ENCODE results near the gene CELA2A.

Gene CELA2A

DNA sequence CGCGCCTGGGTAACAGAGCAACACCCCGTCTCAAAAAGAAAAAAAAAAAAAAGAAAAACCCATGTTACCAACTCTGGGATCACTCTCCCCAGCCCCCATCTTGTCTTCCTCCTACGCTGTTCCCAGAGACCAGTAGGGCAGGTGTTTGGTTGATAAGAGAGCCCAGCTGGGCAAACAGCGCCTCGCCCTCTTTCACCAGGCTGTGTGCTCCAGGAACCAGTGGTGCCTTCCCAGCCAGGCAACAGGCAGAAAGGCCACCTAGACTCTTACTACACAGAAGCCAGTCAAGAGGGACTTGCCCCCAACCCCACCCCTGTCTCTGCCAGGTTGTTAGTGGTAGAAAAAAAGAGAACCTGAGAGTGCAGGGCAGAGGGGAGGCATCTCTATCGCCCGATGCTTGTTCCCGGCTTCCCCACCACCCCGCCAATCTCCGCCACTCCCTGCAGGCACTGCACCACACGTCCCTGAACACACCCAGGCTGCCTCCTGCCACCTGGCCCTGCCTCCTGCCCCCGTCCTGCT lies 32.3 kb upstream of the CELA2A start:
- H3K36me3 ChIP-seq (ENCODE audit: insufficient read depth) = no peaks in the 10 kb centered on the region
- no peak overlapping the region for H3K27ac ChIP-seq
- no peak overlapping the region for H3K4me2 ChIP-seq
- no peak overlapping the region for H2AFZ ChIP-seq (ENCODE audit: low read depth)
- H3K27me3 ChIP-seq (ENCODE audit: insufficient read depth, low read depth) = no peaks in the 10 kb centered on the region
- TF ChIP-seq, protein P1, sequence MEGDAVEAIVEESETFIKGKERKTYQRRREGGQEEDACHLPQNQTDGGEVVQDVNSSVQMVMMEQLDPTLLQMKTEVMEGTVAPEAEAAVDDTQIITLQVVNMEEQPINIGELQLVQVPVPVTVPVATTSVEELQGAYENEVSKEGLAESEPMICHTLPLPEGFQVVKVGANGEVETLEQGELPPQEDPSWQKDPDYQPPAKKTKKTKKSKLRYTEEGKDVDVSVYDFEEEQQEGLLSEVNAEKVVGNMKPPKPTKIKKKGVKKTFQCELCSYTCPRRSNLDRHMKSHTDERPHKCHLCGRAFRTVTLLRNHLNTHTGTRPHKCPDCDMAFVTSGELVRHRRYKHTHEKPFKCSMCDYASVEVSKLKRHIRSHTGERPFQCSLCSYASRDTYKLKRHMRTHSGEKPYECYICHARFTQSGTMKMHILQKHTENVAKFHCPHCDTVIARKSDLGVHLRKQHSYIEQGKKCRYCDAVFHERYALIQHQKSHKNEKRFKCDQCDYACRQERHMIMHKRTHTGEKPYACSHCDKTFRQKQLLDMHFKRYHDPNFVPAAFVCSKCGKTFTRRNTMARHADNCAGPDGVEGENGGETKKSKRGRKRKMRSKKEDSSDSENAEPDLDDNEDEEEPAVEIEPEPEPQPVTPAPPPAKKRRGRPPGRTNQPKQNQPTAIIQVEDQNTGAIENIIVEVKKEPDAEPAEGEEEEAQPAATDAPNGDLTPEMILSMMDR (conservative IDR thresholded peaks at IDR 0.05; ENCODE audit: low read depth, low read length) = no peak
- H3K4me1 ChIP-seq (ENCODE audit: low read depth, poor library complexity, severe bottlenecking) = no peaks in the 10 kb centered on the region
- no peaks in the 10 kb centered on the region for H3K79me2 ChIP-seq (ENCODE audit: insufficient read depth, low read depth)
- H4K20me1 ChIP-seq (ENCODE audit: insufficient read depth) = no peaks in the 10 kb centered on the region
- no peak overlapping the region for H3K4me3 ChIP-seq (IDR thresholded peaks at IDR 0.05; ENCODE audit: insufficient read depth, low read depth, low read length)
- H3K9ac ChIP-seq = no peak overlapping the region

- H4K20me1 ChIP-seq (ENCODE audit: insufficient read depth) = no peaks in the 10 kb centered on the region
- no peak overlapping the region for H3K27ac ChIP-seq
- H3K79me2 ChIP-seq (ENCODE audit: insufficient read depth, low read depth) = no peaks in the 10 kb centered on the region
- no peaks in the 10 kb centered on the region for H3K36me3 ChIP-seq (ENCODE audit: insufficient read depth)
- no peaks in the 10 kb centered on the region for H3K27me3 ChIP-seq (ENCODE audit: insufficient read depth, low read depth)
- H2AFZ ChIP-seq (ENCODE audit: low read depth) = no peak overlapping the region
- H3K4me2 ChIP-seq = no peak overlapping the region
- H3K4me3 ChIP-seq (IDR thresholded peaks at IDR 0.05; ENCODE audit: insufficient read depth, low read depth, low read length) = no peak overlapping the region
- TF ChIP-seq, protein P1 (conservative IDR thresholded peaks at IDR 0.05; ENCODE audit: low read depth, low read length) = no peak
- no peaks in the 10 kb centered on the region for H3K4me1 ChIP-seq (ENCODE audit: low read depth, poor library complexity, severe bottlenecking)
- no peak overlapping the region for H3K9ac ChIP-seq
These were observed 31.6 kb upstream of the CELA2A start for GRCh38 chr1:15424981-15425380.

- Histone ChIP-seq H3K9ac (no peak overlapping the region), H2AFZ (ENCODE audit: low read depth) (no peak overlapping the region), H3K36me3 (ENCODE audit: insufficient read depth) (no peaks in the 10 kb centered on the region), H3K4me3 (IDR thresholded peaks at IDR 0.05; ENCODE audit: insufficient read depth, low read depth, low read length) (no peak overlapping the region), H3K4me2 (no peak overlapping the region), H4K20me1 (ENCODE audit: insufficient read depth) (no peaks in the 10 kb centered on the region), H3K27ac (no peak overlapping the region), H3K4me1 (ENCODE audit: low read depth, poor library complexity, severe bottlenecking) (no peaks in the 10 kb centered on the region), H3K79me2 (ENCODE audit: insufficient read depth, low read depth) (no peaks in the 10 kb centered on the region), H3K27me3 (ENCODE audit: insufficient read depth, low read depth) (no peaks in the 10 kb centered on the region)
- TF ChIP-seq, protein P1 (conservative IDR thresholded peaks at IDR 0.05; ENCODE audit: low read depth, low read length) = no peak
These were observed 31.0 kb upstream of the CELA2A start for GRCh38 chr1:15425521-15425920.

DNA sequence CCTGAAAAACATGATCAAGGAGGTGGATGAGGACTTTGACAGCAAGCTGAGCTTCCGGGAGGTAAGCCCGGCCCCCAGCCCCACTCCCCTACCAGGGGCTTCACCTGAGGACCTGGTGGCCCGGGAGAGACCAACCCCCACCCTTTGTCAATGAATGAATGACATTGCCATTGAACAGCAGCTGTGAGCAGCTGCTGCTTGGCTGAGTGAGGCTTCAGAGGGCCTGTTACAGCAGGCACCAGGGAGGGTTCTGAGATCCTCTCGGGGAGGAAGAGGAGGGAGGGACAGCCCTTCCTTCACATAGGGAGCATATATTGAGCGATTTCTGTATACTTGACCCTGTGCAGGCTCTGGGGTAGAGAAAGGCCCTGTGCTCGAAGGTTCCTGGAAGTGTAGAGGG lies 30.6 kb upstream of the CELA2A start:
- no peaks in the 10 kb centered on the region for H3K36me3 ChIP-seq (ENCODE audit: insufficient read depth)
- no peaks in the 10 kb centered on the region for H3K27me3 ChIP-seq (ENCODE audit: insufficient read depth, low read depth)
- H3K27ac ChIP-seq = no peak overlapping the region
- no peaks in the 10 kb centered on the region for H3K79me2 ChIP-seq (ENCODE audit: insufficient read depth, low read depth)
- H3K9ac ChIP-seq = no peak overlapping the region
- TF ChIP-seq, protein P1 (conservative IDR thresholded peaks at IDR 0.05; ENCODE audit: low read depth, low read length) = no peak
- no peaks in the 10 kb centered on the region for H4K20me1 ChIP-seq (ENCODE audit: insufficient read depth)
- H2AFZ ChIP-seq (ENCODE audit: low read depth) = no peak overlapping the region
- H3K4me3 ChIP-seq (IDR thresholded peaks at IDR 0.05; ENCODE audit: insufficient read depth, low read depth, low read length) = no peak overlapping the region
- no peak overlapping the region for H3K4me2 ChIP-seq
- no peaks in the 10 kb centered on the region for H3K4me1 ChIP-seq (ENCODE audit: low read depth, poor library complexity, severe bottlenecking)
